Thyroid gland (tissue), 4 donors: ENCODE data around the gene SPATA13.

ENCODE experiments used
- CTCF ChIP-seq, 6 experiments: fragments of 200-600 bp in 3 of 6; fragments of 450-650 bp in 3 of 6; sonication (generic) in 3 of 6; IDR thresholded peaks; one replicate each; pipeline ENCODE4 v1.5.1; 2016 to 2019; ENCODE audit warnings: antibody characterized with exemption in 6 of 6, mild to moderate bottlenecking in 2 of 6, inconsistent platforms in 1 of 6, moderate library complexity in 1 of 6
- POLR2A ChIP-seq, 2 donors: fragments of 450-650 bp; IDR thresholded peaks; one replicate each; pipeline ENCODE4 v1.6.1; 2017; ENCODE audit warnings: antibody characterized with exemption in 2 of 2, mild to moderate bottlenecking in 2 of 2, moderate library complexity in 1 of 2

- TF ChIP-seq CTCF (IDR thresholded peaks at IDR 0.05) (no peak), POLR2A (IDR thresholded peaks at IDR 0.05) (no peak)
These were observed 76.8 kb downstream of the SPATA13 start for GRCh38 chr13:24237356-24237755.
